Measurements from ENCODE around the gene CAV3. TPM values are rescaled to one million over a fixed set of nuclear protein-coding genes. Genes with fewer than 3 reads are reported as not detected.

The CAV3 gene
- total RNA-seq, 1 donor from 2014 or later: not detected

GRCh38 chr3:8780279-8780678 lies 46.7 kb downstream of the CAV3 start:
- Histone ChIP-seq H4K20me1 (ENCODE audit: insufficient read depth, low read length) (no peaks in the 10 kb centered on the region), H3K9me3 (ENCODE audit: insufficient read depth, low read depth, low read length) (no peaks in the 10 kb centered on the region), H3K4me3 (ENCODE audit: insufficient read depth, low read depth, low read length) (no peak overlapping the region), H3K27me3 (ENCODE audit: insufficient read depth, low read length) (no peaks in the 10 kb centered on the region), H3K36me3 (ENCODE audit: insufficient read depth, low read length) (no peaks in the 10 kb centered on the region), H3K27ac (ENCODE audit: low read depth, low read length) (no peak overlapping the region), H3K4me2 (ENCODE audit: low read length) (no peak overlapping the region), H3K4me1 (ENCODE audit: insufficient read depth, low read length) (peaks cover 25% of the 10 kb centered on the region), H2AFZ (ENCODE audit: low read depth, low read length) (no peak overlapping the region), H3K9ac (ENCODE audit: low read length) (no peak overlapping the region), H3K79me2 (ENCODE audit: insufficient read depth, low read length) (no peaks in the 10 kb centered on the region)
- Mint-ChIP-seq H3K4me3 (ENCODE audit: unreplicated experiment) (no peak overlapping the region), H3K36me3 (ENCODE audit: low read depth, unreplicated experiment) (no peaks in the 10 kb centered on the region), H3K27ac (ENCODE audit: unreplicated experiment) (no peak overlapping the region), H3K9me3 (ENCODE audit: unreplicated experiment) (no peaks in the 10 kb centered on the region), H3K4me1 (ENCODE audit: low read depth, unreplicated experiment) (peaks cover 8% of the 10 kb centered on the region), H3K27me3 (ENCODE audit: low read depth, unreplicated experiment) (peaks cover 4% of the 10 kb centered on the region)
- FAIRE-seq: no peak
- TF ChIP-seq, protein P1, sequence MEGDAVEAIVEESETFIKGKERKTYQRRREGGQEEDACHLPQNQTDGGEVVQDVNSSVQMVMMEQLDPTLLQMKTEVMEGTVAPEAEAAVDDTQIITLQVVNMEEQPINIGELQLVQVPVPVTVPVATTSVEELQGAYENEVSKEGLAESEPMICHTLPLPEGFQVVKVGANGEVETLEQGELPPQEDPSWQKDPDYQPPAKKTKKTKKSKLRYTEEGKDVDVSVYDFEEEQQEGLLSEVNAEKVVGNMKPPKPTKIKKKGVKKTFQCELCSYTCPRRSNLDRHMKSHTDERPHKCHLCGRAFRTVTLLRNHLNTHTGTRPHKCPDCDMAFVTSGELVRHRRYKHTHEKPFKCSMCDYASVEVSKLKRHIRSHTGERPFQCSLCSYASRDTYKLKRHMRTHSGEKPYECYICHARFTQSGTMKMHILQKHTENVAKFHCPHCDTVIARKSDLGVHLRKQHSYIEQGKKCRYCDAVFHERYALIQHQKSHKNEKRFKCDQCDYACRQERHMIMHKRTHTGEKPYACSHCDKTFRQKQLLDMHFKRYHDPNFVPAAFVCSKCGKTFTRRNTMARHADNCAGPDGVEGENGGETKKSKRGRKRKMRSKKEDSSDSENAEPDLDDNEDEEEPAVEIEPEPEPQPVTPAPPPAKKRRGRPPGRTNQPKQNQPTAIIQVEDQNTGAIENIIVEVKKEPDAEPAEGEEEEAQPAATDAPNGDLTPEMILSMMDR (IDR thresholded peaks at IDR 0.05; ENCODE audit: insufficient read depth, low read depth, low read length): no peak
- TF ChIP-seq EZH2 (IDR thresholded peaks at IDR 0.05; ENCODE audit: insufficient read depth, low read length): no peak
- no peak for DNase-seq (ENCODE audit: low read depth)

DNA sequence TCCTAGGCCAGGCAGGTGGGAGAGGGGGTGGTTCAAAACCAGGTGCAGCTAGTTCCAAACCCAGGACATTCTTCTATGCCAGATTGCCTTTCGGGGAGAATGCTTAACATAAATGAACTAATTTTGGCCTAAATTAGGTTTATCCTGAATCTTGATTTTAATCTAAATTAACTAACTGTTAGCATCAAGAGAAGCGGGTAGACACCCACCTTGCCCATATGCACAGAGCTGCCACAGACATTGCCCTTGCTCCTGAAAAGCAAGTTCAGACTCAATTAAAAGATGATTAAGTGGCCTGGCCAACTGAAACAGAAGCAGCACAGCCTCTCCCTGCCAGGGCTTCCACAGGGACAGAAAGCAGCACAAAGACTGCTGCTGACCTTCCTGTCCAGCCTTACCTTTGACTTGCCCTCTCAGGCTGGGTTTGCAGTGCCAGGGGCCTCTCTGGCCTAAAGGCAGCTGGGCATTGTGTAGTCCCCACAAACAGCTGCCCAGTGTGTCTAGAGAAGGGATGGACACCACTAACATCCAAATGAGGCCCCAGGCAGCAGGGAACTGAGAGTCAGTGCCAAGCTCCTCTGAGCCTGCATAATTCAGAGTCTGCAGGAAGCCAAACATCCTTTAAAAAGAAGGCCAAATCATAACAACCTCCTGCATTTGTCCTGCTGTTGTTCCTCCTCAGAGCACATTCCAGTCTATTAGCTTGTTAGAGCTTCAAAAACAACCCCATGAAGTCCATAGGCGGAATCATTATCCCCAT lies 51.3 kb downstream of the CAV3 start:
- no peak for TF ChIP-seq EZH2 (IDR thresholded peaks at IDR 0.05; ENCODE audit: insufficient read depth, low read length)
- TF ChIP-seq, protein P1 (IDR thresholded peaks at IDR 0.05; ENCODE audit: insufficient read depth, low read depth, low read length): no peak
- H3K27ac ChIP-seq (ENCODE audit: low read depth, low read length): no peak overlapping the region
- no peaks in the 10 kb centered on the region for H3K27me3 Mint-ChIP-seq (ENCODE audit: low read depth, unreplicated experiment)
- FAIRE-seq (no peak), DNase-seq (ENCODE audit: low read depth) (no peak)
- no peak overlapping the region for H3K4me3 Mint-ChIP-seq (ENCODE audit: unreplicated experiment)
- peaks cover 2% of the 10 kb centered on the region for H3K9me3 Mint-ChIP-seq (ENCODE audit: unreplicated experiment)
- H4K20me1 ChIP-seq (ENCODE audit: insufficient read depth, low read length): no peaks in the 10 kb centered on the region
- no peaks in the 10 kb centered on the region for H3K4me1 Mint-ChIP-seq (ENCODE audit: low read depth, unreplicated experiment)
- no peak overlapping the region for H3K9ac ChIP-seq (ENCODE audit: low read length)
- peaks cover 4% of the 10 kb centered on the region for H3K4me1 ChIP-seq (ENCODE audit: insufficient read depth, low read length)
- no peaks in the 10 kb centered on the region for H3K36me3 Mint-ChIP-seq (ENCODE audit: low read depth, unreplicated experiment)
- H3K36me3 ChIP-seq (ENCODE audit: insufficient read depth, low read length): no peaks in the 10 kb centered on the region
- no peaks in the 10 kb centered on the region for H3K27me3 ChIP-seq (ENCODE audit: insufficient read depth, low read length)
- H3K9me3 ChIP-seq (ENCODE audit: insufficient read depth, low read depth, low read length): no peaks in the 10 kb centered on the region
- no peak overlapping the region for H3K4me2 ChIP-seq (ENCODE audit: low read length)
- no peaks in the 10 kb centered on the region for H3K79me2 ChIP-seq (ENCODE audit: insufficient read depth, low read length)
- no peak overlapping the region for H3K4me3 ChIP-seq (ENCODE audit: insufficient read depth, low read depth, low read length)
- no peak overlapping the region for H2AFZ ChIP-seq (ENCODE audit: low read depth, low read length)
- no peak overlapping the region for H3K27ac Mint-ChIP-seq (ENCODE audit: unreplicated experiment)

DNA sequence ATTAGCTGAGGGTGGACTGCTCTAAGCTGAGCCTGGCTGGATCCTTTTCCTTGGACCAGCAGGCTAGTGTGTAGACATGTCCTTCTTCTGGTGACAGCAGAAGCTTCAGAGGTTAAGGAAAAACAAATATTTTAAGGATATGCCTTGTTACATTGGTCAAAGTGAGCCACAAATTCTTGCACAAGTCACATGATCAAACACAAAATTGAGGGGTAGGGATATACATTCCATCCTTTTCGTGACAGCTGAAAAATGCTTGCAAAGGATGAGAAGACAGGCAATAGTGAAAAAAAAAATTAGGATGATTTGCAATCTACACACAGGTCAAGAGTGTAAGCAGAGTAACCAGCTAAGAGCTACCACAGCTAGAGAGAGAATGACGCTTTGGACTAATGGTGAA lies 56.9 kb downstream of the CAV3 start:
- H3K27me3 ChIP-seq (ENCODE audit: insufficient read depth, low read length): no peaks in the 10 kb centered on the region
- no peaks in the 10 kb centered on the region for H3K36me3 ChIP-seq (ENCODE audit: insufficient read depth, low read length)
- no peaks in the 10 kb centered on the region for H3K9me3 ChIP-seq (ENCODE audit: insufficient read depth, low read depth, low read length)
- Mint-ChIP-seq H3K27me3 (ENCODE audit: low read depth, unreplicated experiment) (no peaks in the 10 kb centered on the region), H3K4me1 (ENCODE audit: low read depth, unreplicated experiment) (peaks cover 11% of the 10 kb centered on the region), H3K27ac (ENCODE audit: unreplicated experiment) (no peak overlapping the region), H3K36me3 (ENCODE audit: low read depth, unreplicated experiment) (peaks cover 2% of the 10 kb centered on the region), H3K4me3 (ENCODE audit: unreplicated experiment) (no peak overlapping the region), H3K9me3 (ENCODE audit: unreplicated experiment) (peaks cover 2% of the 10 kb centered on the region)
- DNase-seq (ENCODE audit: low read depth): no peak
- H2AFZ ChIP-seq (ENCODE audit: low read depth, low read length): no peak overlapping the region
- H3K4me2 ChIP-seq (ENCODE audit: low read length): no peak overlapping the region
- H3K79me2 ChIP-seq (ENCODE audit: insufficient read depth, low read length): no peaks in the 10 kb centered on the region
- no peak overlapping the region for H3K4me3 ChIP-seq (ENCODE audit: insufficient read depth, low read depth, low read length)
- H4K20me1 ChIP-seq (ENCODE audit: insufficient read depth, low read length): no peaks in the 10 kb centered on the region
- H3K9ac ChIP-seq (ENCODE audit: low read length): no peak overlapping the region
- H3K27ac ChIP-seq (ENCODE audit: low read depth, low read length): no peak overlapping the region
- peaks cover 13% of the 10 kb centered on the region for H3K4me1 ChIP-seq (ENCODE audit: insufficient read depth, low read length)
- FAIRE-seq: no peak
- TF ChIP-seq EZH2 (IDR thresholded peaks at IDR 0.05; ENCODE audit: insufficient read depth, low read length): no peak
- TF ChIP-seq, protein P1 (IDR thresholded peaks at IDR 0.05; ENCODE audit: insufficient read depth, low read depth, low read length): no peak
